NK-92 treated with Interleukin-12 subunit alpha and Interleukin-12 subunit beta, amount 100 ng/mL, for 24 hours (cell line): Measurements from ENCODE around the gene PITPNB.

ENCODE experiments used
- DNase-seq: peaks from one replicate; lab custom pipeline; 2025; lab: John Stamatoyannopoulos, UW

Gene PITPNB

GRCh38 chr22:27919222-27919941, at the start of gene PITPNB:
TSS of gene PITPNB (minus strand) at chr22:27919256. CDS start at chr22:27919191, 65 bp downstream.
- peak; percentile 95 for DNase-seq

GRCh38 chr22:27966168-27967064, 47.4 kb upstream of the PITPNB start:
- DNase-seq: no peak

- no peak for DNase-seq
These were observed 43.4 kb upstream of the PITPNB start for GRCh38 chr22:27962268-27963044.

- DNase-seq: no peak
These were observed 42.6 kb upstream of the PITPNB start for GRCh38 chr22:27961680-27962079.

- DNase-seq: no peak
These were observed 42.1 kb upstream of the PITPNB start for GRCh38 chr22:27961182-27961581.

GRCh38 chr22:27959335-27960090, 40.5 kb upstream of the PITPNB start:
- no peak for DNase-seq

- DNase-seq: no peak
These were observed 33.7 kb upstream of the PITPNB start for GRCh38 chr22:27952779-27953178.

GRCh38 chr22:27952091-27952490, 33.0 kb upstream of the PITPNB start:
- no peak for DNase-seq

GRCh38 chr22:27949421-27949820, 30.4 kb upstream of the PITPNB start:
- DNase-seq: no peak

GRCh38 chr22:27948569-27948968, 29.5 kb upstream of the PITPNB start:
- no peak for DNase-seq

GRCh38 chr22:27947448-27947847, 28.4 kb upstream of the PITPNB start:
- DNase-seq: no peak

GRCh38 chr22:27941143-27941542, 22.1 kb upstream of the PITPNB start:
- DNase-seq: no peak

GRCh38 chr22:27937453-27937852, 18.4 kb upstream of the PITPNB start:
- DNase-seq: no peak

GRCh38 chr22:27935897-27936296, 16.8 kb upstream of the PITPNB start:
- no peak for DNase-seq

- no peak for DNase-seq
These were observed 15.0 kb upstream of the PITPNB start for GRCh38 chr22:27934069-27934468.

GRCh38 chr22:27933186-27933983, 14.3 kb upstream of the PITPNB start:
- DNase-seq: no peak

GRCh38 chr22:27930331-27931060, 11.4 kb upstream of the PITPNB start:
- no peak for DNase-seq

GRCh38 chr22:27927608-27928007, 8.6 kb upstream of the PITPNB start:
- DNase-seq: no peak

GRCh38 chr22:27925331-27925730, 6.3 kb upstream of the PITPNB start:
- DNase-seq: no peak
